22Rv1 (cell line): ENCODE measurements around the gene SLC51B.

Source experiments
- ZFX ChIP-seq: fragments of 450-650 bp; IDR thresholded peaks from 2 replicates; pipeline ENCODE4 v1.6.1; 2017; ENCODE audit warnings: antibody characterized with exemption, borderline replicate concordance
- TF ChIP-seq, protein P1 (sequence below): fragments of 450-650 bp; IDR thresholded peaks from 2 replicates; pipeline ENCODE4 v1.5.1; 2017; ENCODE audit warnings: mild to moderate bottlenecking

DNA sequence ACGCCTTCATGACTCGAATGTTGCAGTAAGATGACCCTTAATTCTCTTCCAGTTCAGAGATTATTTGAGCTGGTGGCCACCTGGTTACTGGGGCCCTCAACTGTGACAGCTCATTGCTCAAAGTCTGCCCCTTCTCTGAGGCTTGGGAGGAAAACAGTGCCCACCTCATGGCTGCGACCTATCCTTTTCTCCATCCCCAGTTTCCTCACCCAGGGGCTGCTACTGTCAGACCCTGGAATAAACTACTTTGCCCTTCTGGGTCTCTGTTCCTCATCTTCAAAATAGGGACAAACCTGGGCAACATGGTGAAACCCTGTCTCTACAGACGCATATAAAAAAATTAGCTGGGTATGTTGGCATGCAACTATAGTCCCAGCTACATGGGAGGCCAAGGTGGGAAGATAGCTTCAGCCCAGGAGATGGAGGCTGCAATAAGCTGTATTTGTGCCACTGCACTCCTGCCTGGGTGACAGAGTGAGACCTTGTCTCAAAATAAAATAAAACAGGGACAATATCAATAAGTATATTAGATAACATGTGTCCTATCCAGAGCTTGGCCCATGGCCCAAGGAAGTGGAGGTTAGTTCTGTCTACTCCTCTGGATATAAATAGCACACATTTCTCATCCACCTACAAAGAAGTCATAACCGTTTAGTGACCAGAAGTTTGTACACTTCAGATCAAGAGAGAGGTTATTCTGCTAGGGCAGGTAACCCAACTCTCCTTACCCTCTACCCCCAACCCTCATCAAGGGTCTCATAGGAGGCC, 24.8 kb downstream of the SLC51B start:
- TF ChIP-seq, protein P1, sequence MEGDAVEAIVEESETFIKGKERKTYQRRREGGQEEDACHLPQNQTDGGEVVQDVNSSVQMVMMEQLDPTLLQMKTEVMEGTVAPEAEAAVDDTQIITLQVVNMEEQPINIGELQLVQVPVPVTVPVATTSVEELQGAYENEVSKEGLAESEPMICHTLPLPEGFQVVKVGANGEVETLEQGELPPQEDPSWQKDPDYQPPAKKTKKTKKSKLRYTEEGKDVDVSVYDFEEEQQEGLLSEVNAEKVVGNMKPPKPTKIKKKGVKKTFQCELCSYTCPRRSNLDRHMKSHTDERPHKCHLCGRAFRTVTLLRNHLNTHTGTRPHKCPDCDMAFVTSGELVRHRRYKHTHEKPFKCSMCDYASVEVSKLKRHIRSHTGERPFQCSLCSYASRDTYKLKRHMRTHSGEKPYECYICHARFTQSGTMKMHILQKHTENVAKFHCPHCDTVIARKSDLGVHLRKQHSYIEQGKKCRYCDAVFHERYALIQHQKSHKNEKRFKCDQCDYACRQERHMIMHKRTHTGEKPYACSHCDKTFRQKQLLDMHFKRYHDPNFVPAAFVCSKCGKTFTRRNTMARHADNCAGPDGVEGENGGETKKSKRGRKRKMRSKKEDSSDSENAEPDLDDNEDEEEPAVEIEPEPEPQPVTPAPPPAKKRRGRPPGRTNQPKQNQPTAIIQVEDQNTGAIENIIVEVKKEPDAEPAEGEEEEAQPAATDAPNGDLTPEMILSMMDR = no peak
- no peak for TF ChIP-seq ZFX
